ENCODE measurements around the gene MAP3K3.

Gene MAP3K3

DNA sequence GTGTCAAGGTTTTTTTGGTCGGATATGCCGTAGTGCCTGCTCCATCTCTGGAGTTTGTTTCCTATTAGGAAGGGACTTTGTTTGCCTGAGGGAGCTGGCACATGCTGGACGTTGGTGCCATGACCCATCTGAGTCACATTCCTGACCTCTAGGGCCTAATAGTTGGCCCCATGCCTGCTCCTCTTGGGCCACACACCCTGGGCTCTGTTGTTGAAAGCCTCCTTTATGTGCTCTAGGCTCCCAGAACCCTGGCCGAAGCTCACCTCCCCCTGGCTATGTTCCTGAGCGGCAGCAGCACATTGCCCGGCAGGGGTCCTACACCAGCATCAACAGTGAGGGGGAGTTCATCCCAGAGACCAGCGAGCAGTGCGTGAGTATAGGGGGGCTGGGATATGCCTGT is 59.3 kb downstream of the MAP3K3 start:
- POLR2A ChIA-PET, result interaction anchor here (1.1 to 1.8 kb wide), 2 partner anchors 60 to 92 kb away, joined by 4 to 5 read pairs; partner anchors contain the start of genes CCDC47, DDX42 and STRADA
- TF ChIP-seq, protein P1, sequence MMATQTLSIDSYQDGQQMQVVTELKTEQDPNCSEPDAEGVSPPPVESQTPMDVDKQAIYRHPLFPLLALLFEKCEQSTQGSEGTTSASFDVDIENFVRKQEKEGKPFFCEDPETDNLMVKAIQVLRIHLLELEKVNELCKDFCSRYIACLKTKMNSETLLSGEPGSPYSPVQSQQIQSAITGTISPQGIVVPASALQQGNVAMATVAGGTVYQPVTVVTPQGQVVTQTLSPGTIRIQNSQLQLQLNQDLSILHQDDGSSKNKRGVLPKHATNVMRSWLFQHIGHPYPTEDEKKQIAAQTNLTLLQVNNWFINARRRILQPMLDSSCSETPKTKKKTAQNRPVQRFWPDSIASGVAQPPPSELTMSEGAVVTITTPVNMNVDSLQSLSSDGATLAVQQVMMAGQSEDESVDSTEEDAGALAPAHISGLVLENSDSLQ (IDR thresholded peaks at IDR 0.05), result no peak
- TF ChIP-seq NFRKB (IDR thresholded peaks at IDR 0.05), result no peak
- no peak for DNase-seq (ENCODE audit: extremely low spot score)
- CTCF ChIA-PET, result interaction anchor here (0.7 kb wide), 1 partner anchor 17 kb away, joined by 4 read pairs; no protein-coding TSS in a partner anchor

DNA sequence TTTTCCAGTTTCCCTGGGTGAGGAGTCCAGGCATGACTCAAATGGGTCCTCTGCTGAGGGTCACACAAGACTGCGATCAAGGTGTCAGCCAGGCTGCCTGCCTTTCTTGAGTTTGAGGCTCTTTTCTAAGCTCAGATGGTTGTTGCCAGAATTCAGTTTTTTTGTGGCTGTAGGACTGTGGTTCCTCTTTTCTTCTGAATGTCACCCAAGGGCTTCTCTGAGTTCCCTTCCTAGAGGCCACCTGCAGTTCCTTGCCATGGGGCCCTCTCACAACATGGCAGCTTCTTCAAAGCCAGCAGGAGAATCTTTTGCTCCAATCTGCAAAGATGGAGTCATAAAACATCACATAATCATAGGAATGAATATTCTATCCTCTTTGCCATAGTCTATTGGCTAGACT is 60.2 kb downstream of the MAP3K3 start:
- no peak for DNase-seq (ENCODE audit: extremely low spot score)
- TF ChIP-seq FOXK2 (IDR thresholded peaks at IDR 0.05) (no peak), ZNF384 (IDR thresholded peaks at IDR 0.05) (no peak), ELF4 (IDR thresholded peaks at IDR 0.05) (no peak), LEF1 (IDR thresholded peaks at IDR 0.05; ENCODE audit: borderline replicate concordance) (no peak), L3MBTL2 (conservative IDR thresholded peaks at IDR 0.05) (no peak), SP1 (IDR thresholded peaks at IDR 0.05) (no peak)
- ChIA-PET CTCF (interaction anchor here (1.0 kb wide), 1 partner anchor 14 kb away, joined by 3 read pairs; no protein-coding TSS in a partner anchor), POLR2A (interaction anchor here (1.2 to 1.8 kb wide), 2 partner anchors 91 to 132 kb away, joined by 3 to 5 read pairs; partner anchors contain the start of genes CCDC47, DCAF7 and DDX42)

DNA sequence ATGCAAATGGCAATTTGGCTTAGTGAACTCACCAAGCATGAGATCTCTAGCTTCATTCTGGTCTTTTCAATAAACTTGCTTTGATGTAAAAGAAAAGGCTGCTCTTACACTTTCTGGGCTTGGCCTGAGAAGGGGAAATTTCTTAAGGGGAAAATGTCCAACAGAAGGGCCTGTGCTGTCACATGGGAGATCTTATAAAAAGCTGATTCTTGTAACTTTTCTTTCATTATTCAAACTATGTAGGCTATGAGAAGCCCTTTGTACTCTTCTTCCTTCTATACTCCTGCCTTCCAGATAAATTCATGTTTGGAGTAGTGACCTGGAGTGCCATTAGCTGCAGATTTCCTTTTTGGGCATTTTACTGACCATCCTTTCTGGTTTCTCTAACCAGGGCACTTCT is 60.8 kb downstream of the MAP3K3 start:
- DNase-seq (ENCODE audit: extremely low spot score), result no peak
- TF ChIP-seq NFRKB (IDR thresholded peaks at IDR 0.05), result no peak
- no peak for TF ChIP-seq ELF4 (IDR thresholded peaks at IDR 0.05)
- TF ChIP-seq, protein P1 (IDR thresholded peaks at IDR 0.05), result no peak
- no peak for TF ChIP-seq SP1 (IDR thresholded peaks at IDR 0.05)
- no peak for TF ChIP-seq CTBP1 (IDR thresholded peaks at IDR 0.05; ENCODE audit: borderline replicate concordance)
- TF ChIP-seq TARDBP (IDR thresholded peaks at IDR 0.05), result no peak
- TF ChIP-seq SUZ12 (IDR thresholded peaks at IDR 0.05), result no peak
- TF ChIP-seq FOXK2 (IDR thresholded peaks at IDR 0.05), result no peak
- CTCF ChIA-PET, result interaction anchor here (1.0 kb wide), 1 partner anchor 13 kb away, joined by 3 read pairs; no protein-coding TSS in a partner anchor
- POLR2A ChIA-PET, result interaction anchor here (1.2 kb wide), 1 partner anchor 133 kb away, joined by 3 read pairs; the partner anchor contains the start of gene DCAF7

DNA sequence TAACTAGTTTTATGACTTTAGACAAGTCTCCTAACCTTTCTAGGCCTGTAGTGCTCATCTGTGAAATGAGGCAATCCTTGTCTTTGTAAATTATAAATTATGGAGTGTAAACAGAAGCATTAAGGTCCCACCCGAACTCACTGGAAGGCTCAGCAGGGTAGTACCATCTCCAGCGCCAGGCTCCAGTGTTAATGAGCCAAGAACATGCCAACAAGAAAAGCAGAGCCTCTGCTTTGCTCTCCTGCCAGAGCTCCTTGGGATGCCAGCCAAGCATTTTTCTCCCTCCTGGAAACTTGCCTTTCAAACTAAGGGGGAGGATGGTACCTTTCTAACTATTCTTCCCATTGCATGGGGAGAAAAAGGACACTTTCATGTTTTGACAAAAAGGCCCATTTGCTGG is 62.8 kb downstream of the MAP3K3 start:
- DNase-seq (ENCODE audit: extremely low spot score), result no peak
- TF ChIP-seq SP1 (IDR thresholded peaks at IDR 0.05) (no peak), SUZ12 (IDR thresholded peaks at IDR 0.05) (no peak), NFRKB (IDR thresholded peaks at IDR 0.05) (no peak), HDGF (IDR thresholded peaks at IDR 0.05; ENCODE audit: borderline replicate concordance) (no peak), L3MBTL2 (conservative IDR thresholded peaks at IDR 0.05) (no peak), LEF1 (IDR thresholded peaks at IDR 0.05; ENCODE audit: borderline replicate concordance) (no peak), FOXM1 (IDR thresholded peaks at IDR 0.05; ENCODE audit: borderline replicate concordance) (no peak), CTBP1 (IDR thresholded peaks at IDR 0.05; ENCODE audit: borderline replicate concordance) (no peak), ZNF384 (IDR thresholded peaks at IDR 0.05) (no peak), TARDBP (IDR thresholded peaks at IDR 0.05) (no peak), ARNT (IDR thresholded peaks at IDR 0.05) (no peak), ELF4 (IDR thresholded peaks at IDR 0.05) (no peak), BHLHE40 (IDR thresholded peaks at IDR 0.05; ENCODE audit: borderline replicate concordance) (no peak), FOXA1 (IDR thresholded peaks at IDR 0.05) (no peak), FOXK2 (IDR thresholded peaks at IDR 0.05) (no peak)
- TF ChIP-seq, protein P1 (IDR thresholded peaks at IDR 0.05), result no peak
- CTCF ChIA-PET, result no interaction called here
- POLR2A ChIA-PET, result interaction anchor here (0.5 kb wide), 1 partner anchor 48 kb away, joined by 3 read pairs; no protein-coding TSS in a partner anchor

DNA sequence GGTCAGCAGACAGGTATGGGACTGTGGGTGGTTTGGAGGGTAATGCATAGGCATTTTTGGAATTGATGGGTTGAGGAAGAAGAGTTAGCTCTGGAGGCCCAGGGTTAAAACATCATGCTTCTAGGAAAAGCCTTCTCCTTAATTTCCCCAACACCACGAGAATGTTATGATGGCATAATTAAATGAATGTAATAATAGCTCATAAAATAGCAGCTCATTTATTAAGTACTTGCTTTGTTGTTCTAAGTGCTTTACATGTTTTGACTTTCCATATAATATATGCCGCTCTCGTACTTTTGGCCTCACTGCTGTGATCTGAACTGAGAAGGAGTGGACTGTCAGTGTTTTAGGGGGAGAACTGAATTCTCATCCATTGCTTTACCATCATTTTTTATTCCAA is 63.4 kb downstream of the MAP3K3 start:
- DNase-seq (ENCODE audit: extremely low spot score), result no peak
- ChIA-PET CTCF (no interaction called here), POLR2A (interaction anchor here (0.5 kb wide), 1 partner anchor 47 kb away, joined by 3 read pairs; no protein-coding TSS in a partner anchor)
- no peak for TF ChIP-seq FOXM1 (IDR thresholded peaks at IDR 0.05; ENCODE audit: borderline replicate concordance)
- no peak for TF ChIP-seq FOXK2 (IDR thresholded peaks at IDR 0.05)
- TF ChIP-seq ARNT (IDR thresholded peaks at IDR 0.05), result no peak
- no peak for TF ChIP-seq TARDBP (IDR thresholded peaks at IDR 0.05)
- TF ChIP-seq ZNF384 (IDR thresholded peaks at IDR 0.05), result no peak
- TF ChIP-seq FOXA1 (IDR thresholded peaks at IDR 0.05), result no peak
- no peak for TF ChIP-seq L3MBTL2 (conservative IDR thresholded peaks at IDR 0.05)
- no peak for TF ChIP-seq SUZ12 (IDR thresholded peaks at IDR 0.05)
- TF ChIP-seq NFRKB (IDR thresholded peaks at IDR 0.05), result no peak
- TF ChIP-seq HDGF (IDR thresholded peaks at IDR 0.05; ENCODE audit: borderline replicate concordance), result no peak
- TF ChIP-seq CTBP1 (IDR thresholded peaks at IDR 0.05; ENCODE audit: borderline replicate concordance), result no peak
- no peak for TF ChIP-seq ELF4 (IDR thresholded peaks at IDR 0.05)
- TF ChIP-seq, protein P1 (IDR thresholded peaks at IDR 0.05), result no peak
- no peak for TF ChIP-seq BHLHE40 (IDR thresholded peaks at IDR 0.05; ENCODE audit: borderline replicate concordance)
- TF ChIP-seq LEF1 (IDR thresholded peaks at IDR 0.05; ENCODE audit: borderline replicate concordance), result no peak
- TF ChIP-seq SP1 (IDR thresholded peaks at IDR 0.05), result no peak

DNA sequence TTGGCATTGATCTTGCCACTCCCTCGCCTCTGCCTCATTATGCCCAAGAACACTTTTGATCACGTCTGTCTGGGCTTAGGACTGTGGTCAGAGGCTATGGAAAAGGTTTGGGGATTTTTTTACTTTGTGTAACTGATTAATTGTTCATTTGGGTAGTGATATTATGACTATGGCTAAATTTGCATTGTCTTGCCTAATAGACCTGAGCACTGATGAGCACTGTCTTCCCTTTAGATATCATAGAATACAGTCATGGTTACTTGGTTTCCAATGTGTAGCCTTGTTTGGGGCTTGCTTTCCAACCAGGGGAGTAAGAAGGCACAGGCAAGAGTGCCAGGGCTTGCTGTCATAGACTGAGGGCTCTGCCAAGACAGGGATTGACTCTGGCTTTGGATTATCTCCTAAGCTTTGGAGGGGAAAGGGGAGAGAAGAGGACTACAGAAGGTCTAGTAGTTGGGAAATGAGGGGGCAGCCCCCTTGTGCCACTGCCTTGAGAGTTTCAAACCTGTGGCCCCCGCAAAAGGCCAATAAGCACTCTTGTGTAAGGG is 64.0 kb downstream of the MAP3K3 start:
- TF ChIP-seq NFRKB (IDR thresholded peaks at IDR 0.05), result no peak
- no peak for TF ChIP-seq BHLHE40 (IDR thresholded peaks at IDR 0.05; ENCODE audit: borderline replicate concordance)
- TF ChIP-seq L3MBTL2 (conservative IDR thresholded peaks at IDR 0.05), result no peak
- TF ChIP-seq FOXM1 (IDR thresholded peaks at IDR 0.05; ENCODE audit: borderline replicate concordance), result no peak
- TF ChIP-seq SP1 (IDR thresholded peaks at IDR 0.05), result no peak
- TF ChIP-seq ELF4 (IDR thresholded peaks at IDR 0.05), result no peak
- TF ChIP-seq FOXK2 (IDR thresholded peaks at IDR 0.05), result no peak
- TF ChIP-seq, protein P1 (IDR thresholded peaks at IDR 0.05), result no peak
- no peak for TF ChIP-seq SUZ12 (IDR thresholded peaks at IDR 0.05)
- no peak for TF ChIP-seq ZNF384 (IDR thresholded peaks at IDR 0.05)
- no peak for TF ChIP-seq CTBP1 (IDR thresholded peaks at IDR 0.05; ENCODE audit: borderline replicate concordance)
- no peak for TF ChIP-seq LEF1 (IDR thresholded peaks at IDR 0.05; ENCODE audit: borderline replicate concordance)
- no peak for TF ChIP-seq TARDBP (IDR thresholded peaks at IDR 0.05)
- TF ChIP-seq ARNT (IDR thresholded peaks at IDR 0.05), result no peak
- no peak for TF ChIP-seq FOXA1 (IDR thresholded peaks at IDR 0.05)
- TF ChIP-seq HDGF (IDR thresholded peaks at IDR 0.05; ENCODE audit: borderline replicate concordance), result no peak
- DNase-seq (ENCODE audit: extremely low spot score), result no peak
- POLR2A ChIA-PET, result no interaction called here
- CTCF ChIA-PET, result no interaction called here

Measured in HEK293T (cell line).